CD14-positive monocyte (primary cell): Measurements from ENCODE around the gene MRTFB. TPM values are rescaled to one million over a fixed set of nuclear protein-coding genes. Genes with fewer than 3 reads are reported as not detected.
A peak's percentile ranks its signal among the peaks of the same experiment; 100 is the strongest.

ENCODE experiments used
- DNase-seq, 3 donors: peaks; one replicate each; pipeline ENCODE4 v3.0.0-alpha.2; 2011 to 2022
- H2AFZ ChIP-seq: 2 replicates; pipeline ENCODE4 v1.6.0; 2012; ENCODE audit warnings: mild to moderate bottlenecking, low read depth, low read length, inconsistent platforms; ENCODE audit not compliant: insufficient read depth, poor library complexity, severe bottlenecking
- H3K27ac ChIP-seq, 2 donors: 1 replicate in 1 of 2; 2 replicates in 1 of 2; pipeline ENCODE4 v1.5.1; 2012 to 2013; ENCODE audit warnings: low read length in 2 of 2, control low read depth in 1 of 2, inconsistent platforms in 1 of 2, low read depth in 1 of 2, mild to moderate bottlenecking in 1 of 2
- H3K27me3 ChIP-seq, 2 donors: one replicate each; pipeline versions ENCODE4 v1.6.0 to v1.6.1; 2011 to 2013; ENCODE audit warnings: low read length in 2 of 2; ENCODE audit not compliant: control insufficient read depth in 2 of 2, insufficient read depth in 2 of 2
- H3K36me3 ChIP-seq, 2 donors: replicated peaks in 1 of 2; 1 replicate in 1 of 2; 2 replicates in 1 of 2; pipeline versions ENCODE4 v1.5.1 to v1.6.1; 2012 to 2013; ENCODE audit warnings: low read length in 2 of 2, control low read depth in 1 of 2, inconsistent platforms in 1 of 2, mild to moderate bottlenecking in 1 of 2; ENCODE audit not compliant: insufficient read depth in 2 of 2, control insufficient read depth in 1 of 2
- H3K4me1 ChIP-seq, 2 donors: 1 replicate in 1 of 2; 2 replicates in 1 of 2; pipeline versions ENCODE4 v1.5.1 to v1.6.1; 2012 to 2013; ENCODE audit warnings: low read length in 2 of 2, control low read depth in 1 of 2, inconsistent platforms in 1 of 2, mild to moderate bottlenecking in 1 of 2, moderate library complexity in 1 of 2; ENCODE audit not compliant: insufficient read depth in 2 of 2, control insufficient read depth in 1 of 2
- H3K4me2 ChIP-seq: replicated peaks from 2 replicates; pipeline ENCODE3; 2012; ENCODE audit warnings: low read length, moderate library complexity, mild to moderate bottlenecking; ENCODE audit not compliant: poor library complexity, severe bottlenecking; ENCODE audit errors: extremely low read depth
- H3K4me3 ChIP-seq, 3 experiments: fragments of 200-600 bp in 1 of 3; sonication (generic) in 1 of 3; replicated peaks in 1 of 3; 1 replicate in 2 of 3; 2 replicates in 1 of 3; pipeline ENCODE4 v1.5.1; 2011 to 2013; ENCODE audit warnings: low read length in 3 of 3, mild to moderate bottlenecking in 3 of 3, control low read depth in 2 of 3, low read depth in 2 of 3, inconsistent platforms in 1 of 3, moderate library complexity in 1 of 3
- H3K79me2 ChIP-seq: 2 replicates; pipeline ENCODE4 v1.6.0; 2012; ENCODE audit warnings: mild to moderate bottlenecking, control low read depth, inconsistent platforms, low read length, moderate library complexity; ENCODE audit not compliant: insufficient read depth
- H3K9ac ChIP-seq: 2 replicates; pipeline ENCODE4 v1.6.0; 2017; ENCODE audit warnings: low read length, mild to moderate bottlenecking; ENCODE audit not compliant: insufficient read depth, poor library complexity, severe bottlenecking
- H3K9me3 ChIP-seq, 2 donors: replicated peaks in 1 of 2; 1 replicate in 1 of 2; 2 replicates in 1 of 2; pipeline versions ENCODE4 v1.5.1 to v1.6.1; 2012 to 2013; ENCODE audit warnings: low read length in 2 of 2, control low read depth in 1 of 2; ENCODE audit not compliant: control insufficient read depth in 1 of 2, insufficient read depth in 1 of 2
- H4K20me1 ChIP-seq: 2 replicates; pipeline ENCODE4 v1.6.0; 2012; ENCODE audit warnings: mild to moderate bottlenecking, low read length, control low read depth, moderate library complexity; ENCODE audit not compliant: insufficient read depth
- H3K27ac Mint-ChIP-seq, 7 donors: one replicate each; pipeline ENCODE4 v1.8.0; 2020; ENCODE audit warnings: mild to moderate bottlenecking in 7 of 7, mixed read lengths in 7 of 7, moderate library complexity in 6 of 7, inconsistent platforms in 2 of 7
- H3K27me3 Mint-ChIP-seq, 3 donors: one replicate each; pipeline ENCODE4 v1.8.0; 2021 to 2022; ENCODE audit warnings: low read depth in 3 of 3, mild to moderate bottlenecking in 3 of 3, mixed read lengths in 3 of 3, moderate library complexity in 3 of 3, inconsistent platforms in 1 of 3
- H3K36me3 Mint-ChIP-seq, 2 donors: one replicate each; pipeline ENCODE4 v1.8.0; 2020; ENCODE audit warnings: mixed read lengths in 2 of 2, inconsistent platforms in 1 of 2, mild to moderate bottlenecking in 1 of 2
- H3K4me1 Mint-ChIP-seq: one replicate; pipeline ENCODE4 v1.8.0; 2020; ENCODE audit warnings: mild to moderate bottlenecking, mixed read lengths
- H3K4me3 Mint-ChIP-seq, 2 donors: one replicate each; pipeline ENCODE4 v1.8.0; 2020; ENCODE audit warnings: mild to moderate bottlenecking in 2 of 2, mixed read lengths in 2 of 2, moderate library complexity in 1 of 2
- H3K9me3 Mint-ChIP-seq, 7 donors: one replicate each; pipeline ENCODE4 v1.8.0; 2020 to 2022; ENCODE audit warnings: mixed read lengths in 7 of 7, mild to moderate bottlenecking in 6 of 7, moderate library complexity in 6 of 7, inconsistent platforms in 2 of 7
- CTCF ChIP-seq: fragments of 200-600 bp; IDR thresholded peaks from one replicate; pipeline ENCODE4 v1.8.0; 2022; ENCODE audit warnings: antibody characterized with exemption, mild to moderate bottlenecking
- WGBS: methylation state at CpG from one replicate; pipeline ENCODE4 v1.1.5; 2013; ENCODE audit warnings: missing lambda C conversion rate; ENCODE audit not compliant: insufficient coverage; 5-methylcytosine and 5-hydroxymethylcytosine counted together
- intact Hi-C, 2 donors: fragments of 100-400 bp; cut with micrococcal nuclease; formaldehyde crosslinking; loops; one replicate each; pipeline versions ENCODE4 v1.15.0 to v1.15.1; 2023
- polyA plus RNA-seq, 3 donors: library from polyadenylated mRNA; depleted of rRNA in 1 of 3; unstranded in 2 of 3; stranded (reverse) in 1 of 3; fragments of 300-500 nt in 2 of 3; fragments of >200 nt in 1 of 3; fragmentation: Illumina TruSeq in 2 of 3; gene quantifications; 1 replicate in 2 of 3; 2 replicates in 1 of 3; pipeline ENCODE4 v1.2.3, GENCODE V29; 2012 to 2021

The MRTFB gene
- polyA plus RNA-seq, 3 donors, result 0.69 to 1.4 (median 0.87) TPM

GRCh38 chr16:14105760-14106375, 34.7 kb downstream of the MRTFB start:
- H3K4me1 ChIP-seq, result no peaks in the 10 kb centered on the region
- WGBS, result no CpG with 5 or more reads among the region's 3 CpGs
- no peaks in the 10 kb centered on the region for H3K9me3 Mint-ChIP-seq
- no peak overlapping the region for H3K27ac ChIP-seq
- no peaks in the 10 kb centered on the region for H3K36me3 ChIP-seq
- no peak overlapping the region for H3K4me2 ChIP-seq
- no peak overlapping the region for H3K4me3 ChIP-seq
- H3K79me2 ChIP-seq, result no peaks in the 10 kb centered on the region
- no peak overlapping the region for H3K4me3 Mint-ChIP-seq
- no peak overlapping the region for H3K9ac ChIP-seq
- intact Hi-C loops, result no loop called here
- H3K27ac Mint-ChIP-seq, result peak overlapping the region in 1 of 7 donors; percentile 1
- no peak for TF ChIP-seq CTCF
- H3K9me3 ChIP-seq, result no peaks in the 10 kb centered on the region
- peaks cover 0 to 2% (median 0%) of the 10 kb centered on the region in 3 donors for H3K27me3 Mint-ChIP-seq
- no peaks in the 10 kb centered on the region for H3K36me3 Mint-ChIP-seq
- no peak for DNase-seq
- H2AFZ ChIP-seq, result no peak overlapping the region
- H4K20me1 ChIP-seq, result no peaks in the 10 kb centered on the region
- no peaks in the 10 kb centered on the region for H3K27me3 ChIP-seq
- peaks cover 3% of the 10 kb centered on the region for H3K4me1 Mint-ChIP-seq

- H3K4me1 Mint-ChIP-seq, result peaks cover under 1% of the 10 kb centered on the region
- Histone ChIP-seq H3K9me3 (no peaks in the 10 kb centered on the region), H3K27ac (no peak overlapping the region), H3K4me1 (no peaks in the 10 kb centered on the region), H4K20me1 (no peaks in the 10 kb centered on the region), H3K4me2 (no peak overlapping the region), H2AFZ (no peak overlapping the region), H3K4me3 (no peak overlapping the region), H3K36me3 (no peaks in the 10 kb centered on the region), H3K27me3 (no peaks in the 10 kb centered on the region), H3K79me2 (no peaks in the 10 kb centered on the region), H3K9ac (no peak overlapping the region)
- no peaks in the 10 kb centered on the region for H3K9me3 Mint-ChIP-seq
- H3K4me3 Mint-ChIP-seq, result no peak overlapping the region
- H3K36me3 Mint-ChIP-seq, result no peaks in the 10 kb centered on the region
- H3K27ac Mint-ChIP-seq, result no peak overlapping the region
- intact Hi-C loops, result no loop called here
- H3K27me3 Mint-ChIP-seq, result peaks cover 0 to 2% (median 0%) of the 10 kb centered on the region in 3 donors
- no peak for DNase-seq
- 93% methylated on average over 2 of the region's 3 CpGs for WGBS
- TF ChIP-seq CTCF, result no peak
Measured at GRCh38 chr16:14106457-14106856, 35.3 kb downstream of the MRTFB start.
